GM10266 (cell line): Measurements from ENCODE around the gene SDSL.

Experiments used
- DNase-seq: peaks from one replicate; pipeline ENCODE4 v3.0.0; 2012; ENCODE audit errors: extremely low spot score
- CTCF ChIP-seq: IDR thresholded peaks from 2 replicates; pipeline ENCODE4 v1.5.1; 2012; ENCODE audit warnings: mild to moderate bottlenecking, low read depth; ENCODE audit not compliant: control insufficient read depth, insufficient read depth; ENCODE audit errors: missing control alignments

Gene SDSL

GRCh38 chr12:113461666-113462065 lies 39.5 kb downstream of the SDSL start:
- TF ChIP-seq CTCF = peak; percentile 47
- peak; percentile 55 for DNase-seq

- TF ChIP-seq CTCF = peak; percentile 85
- DNase-seq = peak; percentile 79
Measured at GRCh38 chr12:113462117-113462774, 40.1 kb downstream of the SDSL start.

GRCh38 chr12:113462998-113463745 lies 41.0 kb downstream of the SDSL start:
- TF ChIP-seq CTCF = no peak
- no peak for DNase-seq

GRCh38 chr12:113463746-113464451 lies 41.7 kb downstream of the SDSL start:
- no peak for TF ChIP-seq CTCF
- peak; percentile 32 for DNase-seq

- no peak for DNase-seq
- TF ChIP-seq CTCF = no peak
Measured at GRCh38 chr12:113464452-113464775, 42.2 kb downstream of the SDSL start.

- no peak for TF ChIP-seq CTCF
- DNase-seq = peak; percentile 31
Measured at GRCh38 chr12:113464852-113465719, 42.9 kb downstream of the SDSL start.
